Activated CD4-positive, alpha-beta memory T cell treated with anti-CD3 and anti-CD28 coated beads for 36 hours (primary cell): ENCODE measurements around the gene PLEKHA6. TPM values are rescaled to one million over a fixed set of nuclear protein-coding genes. Genes with fewer than 3 reads are reported as not detected.

Experiments used
- CTCF ChIA-PET: fragments of 350-600 bp; sonication (Branson Sonifier 250); formaldehyde crosslinking; loops from one replicate; lab custom pipeline; 2021; ENCODE audit warnings: antibody characterized with exemption, inconsistent platforms; lab: Charles Lee
- POLR2A ChIA-PET: fragments of 350-600 bp; sonication (Branson Sonifier 250); formaldehyde crosslinking; loops from one replicate; lab custom pipeline; 2021; ENCODE audit warnings: antibody characterized with exemption; lab: Charles Lee
- DNase-seq: peaks from one replicate; pipeline ENCODE4 v3.0.0-alpha.2; 2020
- H3K27ac Mint-ChIP-seq: one replicate; pipeline ENCODE4 v1.8.0; 2021; ENCODE audit warnings: mixed read lengths
- H3K27me3 Mint-ChIP-seq: one replicate; pipeline ENCODE4 v1.8.0; 2021; ENCODE audit warnings: mixed read lengths
- H3K36me3 Mint-ChIP-seq: one replicate; pipeline ENCODE4 v1.8.0; 2021; ENCODE audit warnings: mixed read lengths
- H3K4me1 Mint-ChIP-seq: one replicate; pipeline ENCODE4 v1.8.0; 2021; ENCODE audit warnings: low read depth, mixed read lengths
- H3K4me3 Mint-ChIP-seq: one replicate; pipeline ENCODE4 v1.8.0; 2021; ENCODE audit warnings: mild to moderate bottlenecking, mixed read lengths
- H3K9me3 Mint-ChIP-seq: one replicate; pipeline ENCODE4 v1.8.0; 2021; ENCODE audit warnings: mixed read lengths
- intact Hi-C: fragments of 100-400 bp; cut with micrococcal nuclease; formaldehyde crosslinking; loops from one replicate; pipeline ENCODE4 v1.15.1; 2023
- total RNA-seq, 2 experiments: library from RNA; stranded (reverse); gene quantifications; one replicate each; pipeline ENCODE4 v1.2.3, GENCODE V29; 2021

Gene PLEKHA6
- total RNA-seq, 2 experiments from 2014 or later = 0.52 to 0.80 TPM

DNA sequence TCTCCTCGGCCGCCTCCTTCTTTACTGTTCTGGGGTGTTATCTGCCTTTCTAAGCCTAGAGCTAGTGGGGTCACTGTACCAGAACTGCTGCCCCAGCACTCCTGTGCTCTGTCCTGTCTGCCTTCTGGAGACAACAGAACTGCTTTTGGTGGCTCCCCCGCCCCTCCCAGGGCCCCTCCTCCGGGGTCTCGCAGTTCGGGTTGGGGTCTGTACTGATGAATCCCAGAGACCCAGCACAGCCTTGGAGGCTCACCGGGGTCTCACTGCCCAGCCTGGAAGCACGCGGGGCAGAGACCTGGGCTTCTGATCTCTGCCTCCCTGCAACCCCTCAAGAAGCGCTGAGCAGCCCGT lies 3.2 kb upstream of the PLEKHA6 start:
- Mint-ChIP-seq H3K36me3 (no peaks in the 10 kb centered on the region), H3K4me1 (peaks cover 26% of the 10 kb centered on the region), H3K27ac (no peak overlapping the region), H3K9me3 (no peaks in the 10 kb centered on the region), H3K4me3 (peak overlapping the region; percentile 30), H3K27me3 (peaks cover 8% of the 10 kb centered on the region)
- no peak for DNase-seq
- ChIA-PET CTCF (interaction anchor here (0.6 to 6.6 kb wide), 48 partner anchors 8 to 592 kb away, joined by 3 to 90 read pairs (median 5); partner anchors contain the start of genes GOLT1A and REN), POLR2A (no interaction called here)
- intact Hi-C loops = loop anchor here (1.0 to 5.0 kb wide), 7 partner anchors 41 to 502 kb away; partner anchors contain the start of gene SNRPE

- Mint-ChIP-seq H3K27ac (no peak overlapping the region), H3K4me3 (no peak overlapping the region)
Measured at GRCh38 chr1:204361781-204362180, 2.1 kb upstream of the PLEKHA6 start.

DNA sequence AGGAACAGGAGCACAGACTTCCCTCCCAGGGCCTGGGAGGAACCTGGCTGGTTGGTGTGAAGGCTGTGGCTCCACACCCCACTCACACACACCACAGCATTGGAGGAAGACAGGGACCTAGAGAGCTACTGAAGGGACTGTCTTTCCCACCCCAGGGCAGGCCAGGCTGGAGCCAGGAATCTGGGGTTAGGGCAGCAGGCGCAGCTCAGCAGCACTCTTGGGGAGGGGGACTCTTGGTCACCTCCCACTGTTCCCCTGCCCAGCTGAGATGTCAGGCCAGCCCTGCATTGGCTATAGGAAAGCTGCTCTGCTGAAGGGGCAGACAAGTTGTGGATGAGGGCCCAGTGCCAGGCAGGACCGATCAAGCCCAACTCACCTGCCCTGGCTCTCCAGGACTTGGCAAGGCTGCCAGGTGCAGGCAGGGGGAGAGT lies 1.6 kb upstream of the PLEKHA6 start:
- POLR2A ChIA-PET = no interaction called here

More at GRCh38 chr1:204361781-204362180, 2.1 kb upstream of the PLEKHA6 start:
- H3K36me3 Mint-ChIP-seq = no peaks in the 10 kb centered on the region
- peaks cover 26% of the 10 kb centered on the region for H3K4me1 Mint-ChIP-seq
- intact Hi-C loops = loop anchor here (2.0 to 5.0 kb wide), 4 partner anchors 39 to 155 kb away; no protein-coding TSS in a partner anchor
- ChIA-PET POLR2A (no interaction called here), CTCF (interaction anchor here (0.7 to 6.6 kb wide), 7 partner anchors 37 to 700 kb away, joined by 3 to 90 read pairs (median 35); partner anchors contain the start of gene REN)
- no peaks in the 10 kb centered on the region for H3K9me3 Mint-ChIP-seq
- no peak for DNase-seq
- peaks cover 3% of the 10 kb centered on the region for H3K27me3 Mint-ChIP-seq

GRCh38 chr1:204360314-204360713 lies 585 bp upstream of the PLEKHA6 start:
- Mint-ChIP-seq H3K36me3 (no peaks in the 10 kb centered on the region), H3K4me1 (peaks cover 24% of the 10 kb centered on the region), H3K27ac (no peak overlapping the region), H3K4me3 (no peak overlapping the region), H3K27me3 (peaks cover 3% of the 10 kb centered on the region), H3K9me3 (no peaks in the 10 kb centered on the region)
- ChIA-PET POLR2A (no interaction called here), CTCF (interaction anchor here (1.0 to 6.6 kb wide), 5 partner anchors 102 to 489 kb away, joined by 3 to 90 read pairs (median 4); partner anchors contain the start of gene REN)
- intact Hi-C loops = loop anchor here (5.0 kb wide), 3 partner anchors 38 to 142 kb away; no protein-coding TSS in a partner anchor
- no peak for DNase-seq

More for the DNA sequence above, 1.6 kb upstream of the PLEKHA6 start:
- Mint-ChIP-seq H3K4me1 (peaks cover 26% of the 10 kb centered on the region), H3K36me3 (no peaks in the 10 kb centered on the region), H3K4me3 (no peak overlapping the region), H3K27ac (no peak overlapping the region), H3K27me3 (peaks cover 3% of the 10 kb centered on the region), H3K9me3 (no peaks in the 10 kb centered on the region)
- DNase-seq = no peak
- CTCF ChIA-PET = interaction anchor here (1.0 to 6.6 kb wide), 5 partner anchors 37 to 197 kb away, joined by 3 to 90 read pairs (median 35); partner anchors contain the start of gene REN
- intact Hi-C loops = loop anchor here (5.0 kb wide), 3 partner anchors 39 to 141 kb away; no protein-coding TSS in a partner anchor

DNA sequence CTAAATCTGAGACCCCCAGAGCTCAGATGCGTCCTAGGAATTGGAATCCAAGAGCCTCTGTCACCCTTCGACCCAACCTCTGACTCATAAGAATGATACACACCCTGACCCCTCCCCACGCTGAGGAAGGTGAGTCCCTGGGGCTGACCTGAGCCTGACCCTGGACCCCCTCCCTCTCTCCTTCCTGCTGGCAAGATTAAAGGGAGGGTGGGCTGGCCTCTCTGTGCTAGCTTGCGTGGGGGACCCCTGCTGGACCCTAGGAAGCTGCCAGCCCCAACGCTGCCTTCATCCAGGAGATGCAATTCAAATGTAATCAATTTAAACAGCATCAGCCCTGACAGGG lies 627 bp downstream of the PLEKHA6 start:
- ChIA-PET CTCF (interaction anchor here (0.7 to 6.6 kb wide), 4 partner anchors 101 to 194 kb away, joined by 3 to 90 read pairs (median 38); partner anchors contain the start of genes GOLT1A and REN), POLR2A (no interaction called here)
- intact Hi-C loops = no loop called here
- DNase-seq = no peak
- Mint-ChIP-seq H3K27me3 (peaks cover 3% of the 10 kb centered on the region), H3K9me3 (no peaks in the 10 kb centered on the region), H3K27ac (no peak overlapping the region), H3K36me3 (no peaks in the 10 kb centered on the region), H3K4me1 (peaks cover 15% of the 10 kb centered on the region), H3K4me3 (no peak overlapping the region)

DNA sequence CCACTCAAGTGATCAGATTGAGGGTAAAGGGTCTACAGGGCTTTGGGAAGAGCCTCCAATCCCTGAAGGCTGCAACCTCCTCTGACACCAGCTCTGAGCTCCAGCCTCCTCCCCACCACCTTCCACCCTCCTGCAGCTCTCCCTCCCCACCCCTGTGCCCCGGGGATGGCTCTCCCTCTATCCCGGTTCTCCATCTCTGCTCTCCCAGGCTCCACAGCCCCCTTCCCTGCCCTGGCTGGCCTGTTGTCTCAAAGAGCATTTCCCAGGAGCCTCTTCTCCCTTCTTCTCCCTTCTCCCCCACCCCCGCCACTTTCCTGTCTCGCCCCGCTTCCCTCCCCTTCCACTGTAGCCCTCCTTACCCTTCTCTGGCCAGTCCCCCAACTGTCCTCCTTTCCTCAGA lies 1.1 kb downstream of the PLEKHA6 start:
- Mint-ChIP-seq H3K4me1 (peaks cover 11% of the 10 kb centered on the region), H3K27me3 (peaks cover 3% of the 10 kb centered on the region), H3K27ac (no peak overlapping the region), H3K36me3 (no peaks in the 10 kb centered on the region), H3K4me3 (no peak overlapping the region), H3K9me3 (no peaks in the 10 kb centered on the region)
- intact Hi-C loops = no loop called here
- POLR2A ChIA-PET = no interaction called here
- no peak for DNase-seq
- CTCF ChIA-PET = interaction anchor here (6.5 kb wide), 1 partner anchor 194 kb away, joined by 90 read pairs; the partner anchor contains the start of gene REN

GRCh38 chr1:204357551-204358490 lies 1.9 kb downstream of the PLEKHA6 start:
- POLR2A ChIA-PET = no interaction called here

DNA sequence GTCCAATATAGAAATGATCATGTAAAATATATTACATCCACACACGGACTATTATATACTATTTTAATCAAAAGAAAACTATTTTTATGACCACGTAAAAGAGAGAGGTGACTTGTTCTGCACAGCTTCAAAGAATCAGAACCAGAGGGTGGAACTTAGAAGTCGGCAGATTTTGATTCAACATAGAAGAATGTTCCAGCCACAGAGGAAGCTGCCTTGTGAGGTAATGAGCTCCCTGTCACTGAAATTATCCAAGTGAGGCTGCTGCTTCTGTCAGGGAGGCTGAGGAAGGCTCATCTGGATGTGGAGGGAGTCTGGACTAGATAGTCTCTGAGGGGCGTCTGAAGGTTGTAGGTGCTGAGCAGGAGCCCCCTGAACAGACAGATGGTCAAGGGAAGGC lies 2.7 kb downstream of the PLEKHA6 start:
- H3K27ac Mint-ChIP-seq = no peak overlapping the region
- no peak overlapping the region for H3K4me3 Mint-ChIP-seq
- DNase-seq = no peak
- intact Hi-C loops = no loop called here
- H3K4me1 Mint-ChIP-seq = peaks cover 3% of the 10 kb centered on the region
- peaks cover 3% of the 10 kb centered on the region for H3K27me3 Mint-ChIP-seq
- no peaks in the 10 kb centered on the region for H3K36me3 Mint-ChIP-seq
- POLR2A ChIA-PET = no interaction called here
- H3K9me3 Mint-ChIP-seq = no peaks in the 10 kb centered on the region
- CTCF ChIA-PET = interaction anchor here (1.0 kb wide), 1 partner anchor 42 kb away, joined by 4 read pairs; no protein-coding TSS in a partner anchor

More at GRCh38 chr1:204357551-204358490, 1.9 kb downstream of the PLEKHA6 start:
- Mint-ChIP-seq H3K27ac (no peak overlapping the region), H3K4me3 (no peak overlapping the region), H3K9me3 (no peaks in the 10 kb centered on the region), H3K4me1 (peaks cover 6% of the 10 kb centered on the region), H3K36me3 (no peaks in the 10 kb centered on the region), H3K27me3 (peaks cover 3% of the 10 kb centered on the region)
- no peak for DNase-seq
- CTCF ChIA-PET = interaction anchor here (1.0 kb wide), 1 partner anchor 41 kb away, joined by 4 read pairs; no protein-coding TSS in a partner anchor
- intact Hi-C loops = no loop called here

DNA sequence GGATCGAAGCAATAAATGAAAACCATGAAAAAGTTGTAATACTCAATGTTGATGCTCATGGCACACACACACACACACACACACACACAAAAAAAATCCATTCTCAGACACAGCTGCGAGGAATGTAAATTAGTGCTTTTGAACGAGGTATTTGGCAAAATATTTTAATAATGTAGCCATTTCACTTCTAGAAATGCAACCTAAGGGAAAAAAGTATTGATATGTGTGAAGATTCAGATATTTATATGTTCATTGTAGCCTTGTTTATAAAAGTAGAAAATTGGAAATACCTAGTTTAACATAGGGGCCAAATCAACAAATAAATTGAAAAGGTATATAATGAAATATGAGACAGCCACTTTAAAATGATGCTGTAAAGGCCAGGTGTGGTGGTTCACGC lies 3.8 kb downstream of the PLEKHA6 start:
- CTCF ChIA-PET = interaction anchor here (2.6 kb wide), 1 partner anchor 8 kb away, joined by 19 read pairs; no protein-coding TSS in a partner anchor
- H3K27me3 Mint-ChIP-seq = peaks cover 3% of the 10 kb centered on the region
- POLR2A ChIA-PET = no interaction called here
- H3K4me1 Mint-ChIP-seq = peaks cover 3% of the 10 kb centered on the region
- intact Hi-C loops = no loop called here
- H3K4me3 Mint-ChIP-seq = no peak overlapping the region
- H3K27ac Mint-ChIP-seq = no peak overlapping the region
- no peak for DNase-seq
- H3K36me3 Mint-ChIP-seq = no peaks in the 10 kb centered on the region
- no peaks in the 10 kb centered on the region for H3K9me3 Mint-ChIP-seq

- Mint-ChIP-seq H3K27ac (no peak overlapping the region), H3K4me3 (no peak overlapping the region), H3K9me3 (no peaks in the 10 kb centered on the region), H3K4me1 (peaks cover 3% of the 10 kb centered on the region), H3K27me3 (no peaks in the 10 kb centered on the region), H3K36me3 (no peaks in the 10 kb centered on the region)
- no peak for DNase-seq
- ChIA-PET CTCF (interaction anchor here (1.1 to 2.6 kb wide), 5 partner anchors 9 to 192 kb away, joined by 3 to 19 read pairs (median 6); no protein-coding TSS in a partner anchor), POLR2A (no interaction called here)
- intact Hi-C loops = no loop called here
Measured at GRCh38 chr1:204354579-204354978, 5.2 kb downstream of the PLEKHA6 start.

- ChIA-PET CTCF (interaction anchor here (1.5 to 1.6 kb wide), 3 partner anchors 10 to 190 kb away, joined by 3 to 6 read pairs (median 6); no protein-coding TSS in a partner anchor), POLR2A (no interaction called here)
- Mint-ChIP-seq H3K9me3 (no peaks in the 10 kb centered on the region), H3K27me3 (no peaks in the 10 kb centered on the region), H3K27ac (no peak overlapping the region), H3K4me3 (no peak overlapping the region), H3K36me3 (no peaks in the 10 kb centered on the region), H3K4me1 (peaks cover 3% of the 10 kb centered on the region)
- DNase-seq = no peak
- intact Hi-C loops = no loop called here
Measured at GRCh38 chr1:204353213-204353910, 6.4 kb downstream of the PLEKHA6 start.
